ENCODE results near the gene LRG1.

Gene LRG1

DNA sequence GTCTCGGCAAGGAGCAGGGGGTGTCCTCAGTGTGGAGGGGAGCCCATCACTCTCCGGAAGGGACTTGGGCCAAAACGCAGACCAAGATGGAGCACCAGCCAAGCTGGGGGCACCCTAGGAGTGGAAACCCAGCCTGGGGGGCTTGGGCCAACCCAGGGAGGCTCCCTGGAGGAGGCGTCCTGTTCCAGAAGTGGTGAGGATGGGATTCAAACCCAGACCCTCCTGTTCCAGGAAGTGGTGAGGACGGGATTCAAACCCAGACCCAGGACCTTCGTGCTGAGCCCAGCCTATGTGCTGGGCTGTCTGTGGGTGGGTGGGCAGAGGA lies 20.7 kb downstream of the LRG1 start:
- no peaks in the 10 kb centered on the region for H3K4me1 Mint-ChIP-seq (ENCODE audit: low read depth)
- H3K4me3 Mint-ChIP-seq = no peak overlapping the region
- no peak overlapping the region for H3K27ac Mint-ChIP-seq
- no peaks in the 10 kb centered on the region for H3K9me3 Mint-ChIP-seq
- H3K27me3 Mint-ChIP-seq (ENCODE audit: low read depth) = no peaks in the 10 kb centered on the region
- no peaks in the 10 kb centered on the region for H3K36me3 Mint-ChIP-seq (ENCODE audit: low read depth)

DNA sequence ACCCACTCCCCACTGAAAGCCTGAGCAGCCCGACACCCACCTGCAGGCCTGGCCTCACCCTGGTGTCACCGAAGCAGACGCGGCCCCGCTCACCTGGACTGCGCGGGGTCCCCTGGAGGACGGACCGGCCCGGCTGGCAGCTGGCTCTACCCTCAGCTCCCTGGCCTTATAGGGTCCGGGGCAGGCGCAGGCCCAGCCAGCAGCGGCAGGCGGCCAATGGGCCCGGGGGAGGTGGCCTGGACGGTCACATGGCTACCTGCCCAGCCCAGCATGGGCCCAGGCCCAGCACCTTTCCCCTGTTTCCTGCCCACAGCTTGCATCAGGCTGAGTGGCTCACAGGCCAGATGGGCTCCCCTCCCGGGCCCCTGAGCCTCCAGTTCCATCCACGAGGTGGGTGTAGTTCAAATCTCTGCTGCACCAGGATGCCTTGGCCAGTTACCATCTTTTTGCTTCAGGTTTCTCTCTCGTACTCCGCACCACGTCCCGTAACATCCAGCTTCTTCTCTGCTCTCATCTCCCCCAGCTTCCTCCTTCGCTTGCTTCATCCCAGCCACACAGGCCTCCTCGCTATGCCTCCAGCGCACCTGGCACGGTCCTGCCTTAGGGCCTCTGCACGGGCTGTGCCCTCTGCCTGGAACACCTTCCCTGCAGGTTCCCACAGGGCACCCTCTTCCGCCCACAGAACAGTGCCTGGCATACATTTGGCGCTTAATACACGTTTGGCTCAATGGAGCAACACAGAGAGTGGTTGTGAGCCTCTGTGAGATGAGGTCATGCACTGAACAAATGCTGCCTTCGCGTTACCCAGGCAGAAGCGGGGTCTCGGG lies 21.3 kb downstream of the LRG1 start, which contains the start of gene PLIN4:
Gene PLIN4, minus strand, starts transcription at position 142 of the 827 bp plus-strand sequence. CDS start 214 bp downstream, outside the sequence.
- H3K9me3 Mint-ChIP-seq = no peaks in the 10 kb centered on the region

DNA sequence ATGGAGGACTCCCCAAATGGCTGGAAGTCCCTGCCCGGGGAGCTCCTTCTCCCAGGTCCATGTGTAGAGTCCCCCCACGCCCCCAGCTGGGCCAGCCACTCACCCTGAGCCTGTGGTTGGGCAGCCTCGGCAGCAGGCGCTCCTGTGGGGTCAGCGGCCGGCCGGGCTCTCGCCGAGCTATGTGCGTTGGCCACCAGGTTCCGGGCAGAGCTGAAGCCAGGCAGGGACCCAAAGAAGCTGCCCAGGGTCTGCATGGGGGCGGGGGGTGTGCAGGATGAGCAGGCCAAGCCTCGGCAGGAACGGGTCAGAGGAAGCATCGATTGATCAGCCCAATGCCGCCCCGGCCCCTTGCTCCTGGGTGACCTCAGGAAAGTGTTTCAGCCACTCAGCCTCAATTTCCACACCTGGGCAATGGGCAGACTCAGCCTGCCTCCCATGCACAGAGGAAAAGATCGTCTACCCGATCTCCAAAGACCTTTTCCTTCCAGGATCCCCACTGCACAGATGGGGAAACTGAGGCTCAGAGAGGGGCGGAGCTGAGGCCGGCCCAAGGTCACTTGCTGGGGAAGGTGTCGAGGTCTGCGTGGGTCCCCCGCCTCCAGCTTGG lies 22.3 kb downstream of the LRG1 start:
- H3K27me3 Mint-ChIP-seq (ENCODE audit: low read depth) = no peaks in the 10 kb centered on the region
- no peak overlapping the region for H3K4me3 Mint-ChIP-seq
- no peaks in the 10 kb centered on the region for H3K9me3 Mint-ChIP-seq
- H3K27ac Mint-ChIP-seq = no peak overlapping the region
- H3K4me1 Mint-ChIP-seq (ENCODE audit: low read depth) = no peaks in the 10 kb centered on the region
- no peaks in the 10 kb centered on the region for H3K36me3 Mint-ChIP-seq (ENCODE audit: low read depth)

More for the DNA sequence above, 21.3 kb downstream of the LRG1 start, which contains the start of gene PLIN4:
- Mint-ChIP-seq H3K4me3 (no peak within 1 kb of the TSS), H3K4me1 (ENCODE audit: low read depth) (no peaks in the 10 kb centered on the region), H3K27me3 (ENCODE audit: low read depth) (no peaks in the 10 kb centered on the region), H3K36me3 (ENCODE audit: low read depth) (no peaks in the 10 kb centered on the region), H3K27ac (peak within 1 kb of the TSS; percentile 28)

DNA sequence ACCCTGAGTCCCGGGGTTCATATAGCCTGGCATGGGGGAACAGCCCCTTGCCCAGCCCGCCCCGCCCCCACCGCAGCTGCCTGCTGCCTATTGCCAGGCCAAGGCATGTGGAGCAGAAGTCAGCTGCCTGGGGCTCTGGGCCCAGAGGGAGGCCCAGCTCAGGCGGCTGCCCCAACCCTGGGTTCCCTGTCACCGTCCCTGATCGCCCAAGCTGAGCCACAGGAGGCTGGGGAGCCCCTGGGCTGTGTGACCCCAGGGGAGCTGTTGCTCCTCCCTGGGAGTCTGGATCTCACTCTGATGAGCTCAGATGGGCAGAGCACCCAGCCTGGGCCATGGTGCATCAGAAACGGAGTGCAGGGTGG lies 22.9 kb downstream of the LRG1 start:
- H3K4me3 Mint-ChIP-seq = no peak overlapping the region
- no peaks in the 10 kb centered on the region for H3K9me3 Mint-ChIP-seq
- no peaks in the 10 kb centered on the region for H3K27me3 Mint-ChIP-seq (ENCODE audit: low read depth)

GRCh38 chr19:4516199-4516938 lies 23.5 kb downstream of the LRG1 start:
- H3K27me3 Mint-ChIP-seq (ENCODE audit: low read depth) = no peaks in the 10 kb centered on the region
- H3K27ac Mint-ChIP-seq = no peak overlapping the region
- H3K9me3 Mint-ChIP-seq = no peaks in the 10 kb centered on the region
- H3K36me3 Mint-ChIP-seq (ENCODE audit: low read depth) = no peaks in the 10 kb centered on the region
- H3K4me3 Mint-ChIP-seq = no peak overlapping the region
- H3K4me1 Mint-ChIP-seq (ENCODE audit: low read depth) = no peaks in the 10 kb centered on the region

More for the DNA sequence above, 22.9 kb downstream of the LRG1 start:
- no peaks in the 10 kb centered on the region for H3K4me1 Mint-ChIP-seq (ENCODE audit: low read depth)
- H3K27ac Mint-ChIP-seq = no peak overlapping the region
- H3K36me3 Mint-ChIP-seq (ENCODE audit: low read depth) = no peaks in the 10 kb centered on the region

GRCh38 chr19:4515732-4516131 lies 24.1 kb downstream of the LRG1 start:
- Mint-ChIP-seq H3K4me3 (no peak overlapping the region), H3K4me1 (ENCODE audit: low read depth) (no peaks in the 10 kb centered on the region), H3K27ac (no peak overlapping the region), H3K27me3 (ENCODE audit: low read depth) (no peaks in the 10 kb centered on the region), H3K9me3 (no peaks in the 10 kb centered on the region), H3K36me3 (ENCODE audit: low read depth) (no peaks in the 10 kb centered on the region)

DNA sequence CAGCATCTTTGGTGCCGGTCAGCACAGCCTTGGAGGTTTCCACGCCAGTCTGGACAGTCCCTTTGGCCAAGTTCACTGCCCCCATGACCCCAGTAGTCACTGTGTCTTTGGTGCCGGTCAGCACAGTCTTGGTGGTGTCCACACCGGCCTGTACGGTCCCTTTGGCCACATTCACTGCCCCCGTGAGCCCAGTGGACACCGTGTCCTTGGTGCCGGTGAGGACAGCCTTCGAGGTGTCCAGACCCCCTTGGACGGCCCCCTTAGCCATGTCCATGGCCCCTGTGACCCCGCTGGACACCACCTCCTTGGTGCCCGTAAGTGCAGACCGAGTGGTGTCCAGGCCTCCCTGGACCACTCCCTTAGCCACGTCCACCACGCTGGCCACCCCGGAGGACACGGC lies 26.6 kb downstream of the LRG1 start:
- Mint-ChIP-seq H3K9me3 (no peaks in the 10 kb centered on the region), H3K27ac (no peak overlapping the region), H3K27me3 (ENCODE audit: low read depth) (no peaks in the 10 kb centered on the region), H3K4me1 (ENCODE audit: low read depth) (no peaks in the 10 kb centered on the region), H3K4me3 (no peak overlapping the region), H3K36me3 (ENCODE audit: low read depth) (no peaks in the 10 kb centered on the region)

- H3K4me1 Mint-ChIP-seq (ENCODE audit: low read depth) = no peaks in the 10 kb centered on the region
- H3K27ac Mint-ChIP-seq = no peak overlapping the region
- no peaks in the 10 kb centered on the region for H3K27me3 Mint-ChIP-seq (ENCODE audit: low read depth)
- H3K4me3 Mint-ChIP-seq = no peak overlapping the region
- H3K9me3 Mint-ChIP-seq = no peaks in the 10 kb centered on the region
- no peaks in the 10 kb centered on the region for H3K36me3 Mint-ChIP-seq (ENCODE audit: low read depth)
Observed at GRCh38 chr19:4512070-4512469, 27.8 kb downstream of the LRG1 start.

DNA sequence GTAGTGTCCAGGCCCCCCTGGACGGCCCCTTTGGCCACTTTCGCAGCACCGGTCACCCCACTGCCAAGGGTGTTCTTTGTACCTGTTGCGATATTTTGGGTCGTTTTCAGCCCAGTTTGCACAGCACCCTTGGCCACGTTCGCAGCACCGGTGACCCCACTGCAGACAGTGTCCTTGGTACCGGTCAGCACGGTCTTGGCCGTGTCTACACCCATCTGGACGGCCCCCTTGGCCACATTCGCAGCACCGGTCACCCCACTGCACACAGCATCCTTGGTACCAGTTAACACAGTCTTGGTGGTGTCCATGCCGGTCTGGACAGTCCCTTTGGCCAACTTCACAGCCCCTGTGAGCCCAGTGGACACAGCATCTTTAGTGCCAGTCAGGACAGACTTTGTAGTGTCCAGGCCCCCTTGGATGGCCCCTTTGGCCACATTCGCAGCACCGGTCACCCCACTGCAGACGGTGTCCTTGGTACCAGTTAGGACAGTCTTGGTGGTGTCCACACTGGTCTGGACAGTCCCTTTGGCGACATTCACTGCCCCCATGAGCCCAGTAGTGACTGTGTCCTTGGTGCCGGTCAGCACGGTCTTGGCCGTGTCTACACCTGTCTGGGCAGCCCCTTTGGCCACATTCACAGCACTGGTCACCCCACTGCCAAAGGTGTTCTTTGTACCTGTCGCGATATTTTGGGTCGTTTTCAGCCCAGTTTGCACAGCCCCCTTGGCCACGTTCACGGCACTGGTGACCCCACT lies 28.4 kb downstream of the LRG1 start:
- Mint-ChIP-seq H3K4me3 (no peak overlapping the region), H3K36me3 (ENCODE audit: low read depth) (no peaks in the 10 kb centered on the region), H3K9me3 (no peaks in the 10 kb centered on the region)

GRCh38 chr19:4510435-4511255 lies 29.2 kb downstream of the LRG1 start:
- H3K9me3 Mint-ChIP-seq = no peaks in the 10 kb centered on the region
- peaks cover 6% of the 10 kb centered on the region for H3K36me3 Mint-ChIP-seq (ENCODE audit: low read depth)
- no peak overlapping the region for H3K27ac Mint-ChIP-seq
- H3K27me3 Mint-ChIP-seq (ENCODE audit: low read depth) = no peaks in the 10 kb centered on the region
- H3K4me3 Mint-ChIP-seq = no peak overlapping the region
- peaks cover 8% of the 10 kb centered on the region for H3K4me1 Mint-ChIP-seq (ENCODE audit: low read depth)

More for the DNA sequence above, 28.4 kb downstream of the LRG1 start:
- H3K27me3 Mint-ChIP-seq (ENCODE audit: low read depth) = no peaks in the 10 kb centered on the region
- no peak overlapping the region for H3K27ac Mint-ChIP-seq
- H3K4me1 Mint-ChIP-seq (ENCODE audit: low read depth) = peaks cover 3% of the 10 kb centered on the region

DNA sequence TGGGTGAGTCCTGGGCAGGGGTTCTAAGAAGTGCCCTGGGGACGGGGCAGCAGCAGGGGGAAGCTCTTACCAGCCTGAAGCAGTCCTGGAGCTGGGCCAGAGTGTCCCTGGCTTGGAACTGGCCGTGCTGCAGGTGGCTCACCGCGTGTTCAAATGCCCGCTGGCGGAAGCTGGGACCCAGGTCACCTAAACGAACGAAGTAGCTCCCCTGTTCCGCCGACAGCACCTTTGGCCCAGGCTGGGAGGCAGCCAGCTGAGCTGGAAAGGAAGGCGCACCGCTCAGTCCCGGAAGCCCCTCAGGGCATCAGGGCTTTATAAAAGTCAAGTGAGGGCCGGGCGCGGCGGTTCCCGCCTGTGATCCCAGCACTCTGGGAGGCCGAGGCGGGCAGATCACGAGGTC lies 31.1 kb downstream of the LRG1 start:
- H3K27me3 Mint-ChIP-seq (ENCODE audit: low read depth) = no peaks in the 10 kb centered on the region
- H3K4me1 Mint-ChIP-seq (ENCODE audit: low read depth) = peaks cover 9% of the 10 kb centered on the region
- no peak overlapping the region for H3K27ac Mint-ChIP-seq
- H3K36me3 Mint-ChIP-seq (ENCODE audit: low read depth) = peaks cover 9% of the 10 kb centered on the region
- H3K9me3 Mint-ChIP-seq = no peaks in the 10 kb centered on the region
- no peak overlapping the region for H3K4me3 Mint-ChIP-seq

GRCh38 chr19:4507804-4508203 lies 32.0 kb downstream of the LRG1 start:
- Mint-ChIP-seq H3K36me3 (ENCODE audit: low read depth) (peaks cover 9% of the 10 kb centered on the region), H3K9me3 (no peaks in the 10 kb centered on the region), H3K4me1 (ENCODE audit: low read depth) (peaks cover 9% of the 10 kb centered on the region), H3K4me3 (no peak overlapping the region), H3K27ac (no peak overlapping the region), H3K27me3 (ENCODE audit: low read depth) (no peaks in the 10 kb centered on the region)

DNA sequence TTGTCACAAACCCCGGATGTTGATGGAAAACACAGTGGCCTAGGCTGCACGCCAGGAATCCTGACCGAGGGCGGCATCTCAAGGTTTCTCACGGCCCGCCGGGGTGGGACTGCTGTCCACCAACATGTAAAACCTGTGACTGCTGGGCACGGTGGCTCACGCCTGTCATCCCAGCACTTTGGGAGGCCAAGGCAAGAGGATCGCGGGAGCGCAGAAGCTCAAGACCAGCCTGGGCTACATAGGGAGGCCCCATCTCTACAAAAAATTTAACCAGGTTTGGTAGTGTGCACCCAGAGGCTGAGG lies 32.7 kb downstream of the LRG1 start:
- no peaks in the 10 kb centered on the region for H3K9me3 Mint-ChIP-seq
- H3K27me3 Mint-ChIP-seq (ENCODE audit: low read depth) = no peaks in the 10 kb centered on the region
- H3K27ac Mint-ChIP-seq = no peak overlapping the region
- H3K4me3 Mint-ChIP-seq = no peak overlapping the region
- H3K4me1 Mint-ChIP-seq (ENCODE audit: low read depth) = peaks cover 9% of the 10 kb centered on the region
- peaks cover 9% of the 10 kb centered on the region for H3K36me3 Mint-ChIP-seq (ENCODE audit: low read depth)
